NCI-H82 treated with DMSO at 0.1 percent for 48 hours (cell line): Measurements from ENCODE around the gene IBTK.
"Not testable (repeated sequence)": the region's sequence is repeated elsewhere in the genome, so short reads cannot be mapped to it uniquely, and the experiment has no call there.

Source experiments
- DNase-seq: peaks from one replicate; lab custom pipeline; 2025; ENCODE audit not compliant: unreplicated experiment; lab: John Stamatoyannopoulos, UW

Gene IBTK

GRCh38 chr6:82247505-82248272 lies at the start of gene IBTK:
TSS of gene IBTK (minus strand) at chr6:82247744. CDS start at chr6:82240486, 7,258 bp downstream.
- DNase-seq: peak; percentile 74

GRCh38 chr6:82283771-82284410 lies 36.3 kb upstream of the IBTK start:
- DNase-seq: peak; percentile 29

GRCh38 chr6:82281550-82281949 lies 34.0 kb upstream of the IBTK start:
- DNase-seq: not testable (repeated sequence)

- DNase-seq: no peak
Observed at GRCh38 chr6:82277686-82278085, 30.1 kb upstream of the IBTK start.

GRCh38 chr6:82275686-82276085 lies 28.1 kb upstream of the IBTK start:
- no peak for DNase-seq

GRCh38 chr6:82273295-82273694 lies 25.8 kb upstream of the IBTK start:
- DNase-seq: no peak

- peak; percentile 42 for DNase-seq
Observed at GRCh38 chr6:82270881-82271635, 23.5 kb upstream of the IBTK start.

- no peak for DNase-seq
Observed at GRCh38 chr6:82268301-82268846, 20.8 kb upstream of the IBTK start.

GRCh38 chr6:82264824-82265223 lies 17.3 kb upstream of the IBTK start:
- no peak for DNase-seq

GRCh38 chr6:82264321-82264720 lies 16.8 kb upstream of the IBTK start:
- no peak for DNase-seq

GRCh38 chr6:82263916-82264315 lies 16.4 kb upstream of the IBTK start:
- no peak for DNase-seq

- DNase-seq: no peak
Observed at GRCh38 chr6:82260997-82261732, 13.6 kb upstream of the IBTK start.

- no peak for DNase-seq
Observed at GRCh38 chr6:82259389-82259788, 11.8 kb upstream of the IBTK start.

GRCh38 chr6:82257088-82257774 lies 9.7 kb upstream of the IBTK start:
- no peak for DNase-seq

- not testable (repeated sequence) for DNase-seq
Observed at GRCh38 chr6:82254722-82255121, 7.2 kb upstream of the IBTK start.

GRCh38 chr6:82251942-82252341 lies 4.4 kb upstream of the IBTK start:
- DNase-seq: no peak

- no peak for DNase-seq
Observed at GRCh38 chr6:82249381-82250253, 2.1 kb upstream of the IBTK start.

GRCh38 chr6:82248273-82248735 lies 760 bp upstream of the IBTK start:
- no peak for DNase-seq

GRCh38 chr6:82246802-82247504 lies 591 bp downstream of the IBTK start:
- DNase-seq: no peak
